SK-N-SH treated with all-trans-retinoic acid at 6 μM for 48 hours (cell line): ENCODE results near the gene SQSTM1.

Experiments used
- ATAC-seq: fragments of 200-7000 bp; cut with Tn5 transposase; 3 replicates; pipeline ENCODE4 v1.9.1; 2020; ENCODE audit warnings: mild to moderate bottlenecking, moderate library complexity
- ARNTL ChIP-seq: fragments of 450-650 bp; formaldehyde crosslinking; IDR thresholded peaks from 2 replicates; pipeline ENCODE4 v1.5.0; 2020; ENCODE audit warnings: low read depth, mild to moderate bottlenecking, moderate library complexity, borderline replicate concordance
- CREB5 ChIP-seq: fragments of 250-450 bp; sonication (Bioruptor Pico); IDR thresholded peaks from 2 replicates; pipeline ENCODE4 v1.5.1; 2020; ENCODE audit warnings: low read depth, mild to moderate bottlenecking, moderate library complexity
- CSDC2 ChIP-seq: fragments of 250-450 bp; sonication (Bioruptor Pico); IDR thresholded peaks from 2 replicates; pipeline ENCODE4 v1.5.0; 2020; ENCODE audit warnings: mild to moderate bottlenecking, moderate library complexity
- ESRRG ChIP-seq: fragments of 250-450 bp; sonication (Bioruptor Pico); IDR thresholded peaks from 2 replicates; pipeline ENCODE4 v1.6.1; 2021; ENCODE audit warnings: mild to moderate bottlenecking
- ISL1 ChIP-seq: fragments of 250-450 bp; sonication (Bioruptor Pico); IDR thresholded peaks from 2 replicates; pipeline ENCODE4 v2.1.2; 2022; ENCODE audit warnings: mild to moderate bottlenecking, moderate library complexity
- POU6F1 ChIP-seq: fragments of 250-450 bp; sonication (Bioruptor Pico); IDR thresholded peaks from 2 replicates; pipeline ENCODE4 v1.8.0; 2021; ENCODE audit warnings: low read depth, mild to moderate bottlenecking, moderate library complexity, borderline replicate concordance
- PPARA ChIP-seq: fragments of 250-450 bp; sonication (Bioruptor Pico); IDR thresholded peaks from 2 replicates; pipeline ENCODE4 v1.5.0; 2020; ENCODE audit warnings: mild to moderate bottlenecking, borderline replicate concordance
- RARB ChIP-seq: fragments of 250-450 bp; sonication (Bioruptor Pico); IDR thresholded peaks from 2 replicates; pipeline ENCODE4 v1.8.0; 2021; ENCODE audit warnings: mild to moderate bottlenecking, moderate library complexity
- TCF4 ChIP-seq: fragments of 250-450 bp; sonication (Bioruptor Pico); IDR thresholded peaks from 2 replicates; pipeline ENCODE4 v1.8.0; 2021; ENCODE audit warnings: mild to moderate bottlenecking, moderate library complexity, borderline replicate concordance
- TOX ChIP-seq: fragments of 250-450 bp; sonication (Bioruptor Pico); IDR thresholded peaks from 2 replicates; pipeline ENCODE4 v1.8.0; 2021; ENCODE audit warnings: mild to moderate bottlenecking, moderate library complexity, borderline replicate concordance
- ZC3H10 ChIP-seq: fragments of 250-450 bp; sonication (Bioruptor Pico); IDR thresholded peaks from 2 replicates; pipeline ENCODE4 v1.5.1; 2021; ENCODE audit warnings: mild to moderate bottlenecking, moderate library complexity
- ZFP30 ChIP-seq: fragments of 450-650 bp; formaldehyde crosslinking; IDR thresholded peaks from 2 replicates; pipeline ENCODE4 v1.5.0; 2022; ENCODE audit warnings: mild to moderate bottlenecking, moderate library complexity
- ZNF565 ChIP-seq: fragments of 450-650 bp; formaldehyde crosslinking; conservative IDR thresholded peaks from 2 replicates; pipeline ENCODE4 v1.5.0; 2020; ENCODE audit warnings: low read depth, mild to moderate bottlenecking, moderate library complexity
- ZNF70 ChIP-seq: fragments of 450-650 bp; formaldehyde crosslinking; IDR thresholded peaks from 2 replicates; pipeline ENCODE4 v1.5.0; 2020; ENCODE audit warnings: mild to moderate bottlenecking, moderate library complexity
- ZNF8 ChIP-seq: fragments of 450-650 bp; formaldehyde crosslinking; IDR thresholded peaks from 2 replicates; pipeline ENCODE4 v1.5.0; 2020; ENCODE audit warnings: mild to moderate bottlenecking, moderate library complexity
- TF ChIP-seq, protein P1 (sequence below): fragments of 250-450 bp; sonication (Bioruptor Pico); IDR thresholded peaks from 2 replicates; pipeline ENCODE4 v1.5.0; 2020; ENCODE audit warnings: mild to moderate bottlenecking, moderate library complexity
- TF ChIP-seq, protein P2 (sequence below): fragments of 250-450 bp; sonication (Bioruptor Pico); IDR thresholded peaks from 2 replicates; pipeline ENCODE4 v1.8.0; 2020; ENCODE audit warnings: mild to moderate bottlenecking, moderate library complexity, borderline replicate concordance
- TF ChIP-seq, protein P3 (sequence below): fragments of 250-450 bp; sonication (Bioruptor Pico); IDR thresholded peaks from 2 replicates; pipeline ENCODE4 v1.5.1; 2021; ENCODE audit warnings: mild to moderate bottlenecking, moderate library complexity

The SQSTM1 gene

DNA sequence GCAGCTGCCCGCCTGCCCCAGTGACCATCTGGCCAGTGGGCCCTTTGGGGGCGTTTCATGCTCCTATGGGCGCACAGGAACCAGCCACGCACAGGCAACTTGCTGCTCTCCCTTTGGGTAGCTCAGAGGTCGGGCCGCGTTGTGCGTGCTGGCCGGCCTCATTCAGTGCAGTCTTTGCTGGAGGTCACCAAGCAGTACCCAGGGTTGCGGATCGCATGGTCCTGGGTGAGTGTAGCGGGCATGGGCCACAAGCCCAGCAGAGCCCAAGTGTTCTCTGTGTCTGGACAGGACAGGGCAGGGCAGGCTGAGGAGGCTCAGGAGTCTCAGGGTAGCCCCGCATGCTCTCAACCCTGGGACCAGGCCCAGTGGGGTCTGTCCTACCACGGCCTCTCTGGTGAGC lies 47.8 kb downstream of the SQSTM1 start:
- no peak for ATAC-seq

DNA sequence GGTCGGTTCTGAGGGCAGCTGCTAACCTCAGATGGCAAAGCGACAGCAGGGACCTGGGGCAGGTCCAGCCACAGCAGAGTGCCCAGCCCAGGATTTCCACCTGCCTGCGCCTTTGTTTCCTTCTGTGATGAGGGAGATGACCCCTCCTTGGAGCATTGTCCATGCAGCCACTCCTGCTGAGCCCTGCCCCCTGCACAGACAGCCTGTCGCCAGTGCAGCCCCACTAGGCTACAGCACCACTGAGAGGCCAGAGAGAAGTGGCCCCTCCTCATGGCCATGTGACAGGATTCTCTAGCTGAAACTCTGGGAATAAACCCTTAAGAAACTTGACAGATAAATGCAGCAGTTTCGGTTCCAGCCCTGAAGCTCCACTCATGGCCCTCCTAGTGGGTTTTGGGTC lies 48.4 kb downstream of the SQSTM1 start:
- no peak for ATAC-seq
- TF ChIP-seq ARNTL (CRISPR knock-in tag) (no peak), ZC3H10 (CRISPR knock-in tag) (no peak), ZFP30 (CRISPR knock-in tag) (no peak), TOX (CRISPR knock-in tag) (no peak), ZNF70 (CRISPR knock-in tag) (no peak), POU6F1 (CRISPR knock-in tag) (no peak), PPARA (CRISPR knock-in tag) (no peak), ISL1 (CRISPR knock-in tag) (no peak), RARB (no peak), CSDC2 (CRISPR knock-in tag) (no peak), ESRRG (CRISPR knock-in tag) (no peak), CREB5 (no peak)

More for the DNA sequence above, 47.8 kb downstream of the SQSTM1 start:
- TF ChIP-seq CSDC2 (CRISPR knock-in tag) (no peak), ZNF565 (CRISPR knock-in tag) (no peak), ISL1 (CRISPR knock-in tag) (no peak), TCF4 (CRISPR knock-in tag) (no peak), ZNF70 (CRISPR knock-in tag) (no peak), POU6F1 (CRISPR knock-in tag) (no peak), ZNF8 (CRISPR knock-in tag) (no peak), ZC3H10 (CRISPR knock-in tag) (no peak), ESRRG (CRISPR knock-in tag) (no peak), CREB5 (no peak), TOX (CRISPR knock-in tag) (no peak)
- TF ChIP-seq, protein P1, sequence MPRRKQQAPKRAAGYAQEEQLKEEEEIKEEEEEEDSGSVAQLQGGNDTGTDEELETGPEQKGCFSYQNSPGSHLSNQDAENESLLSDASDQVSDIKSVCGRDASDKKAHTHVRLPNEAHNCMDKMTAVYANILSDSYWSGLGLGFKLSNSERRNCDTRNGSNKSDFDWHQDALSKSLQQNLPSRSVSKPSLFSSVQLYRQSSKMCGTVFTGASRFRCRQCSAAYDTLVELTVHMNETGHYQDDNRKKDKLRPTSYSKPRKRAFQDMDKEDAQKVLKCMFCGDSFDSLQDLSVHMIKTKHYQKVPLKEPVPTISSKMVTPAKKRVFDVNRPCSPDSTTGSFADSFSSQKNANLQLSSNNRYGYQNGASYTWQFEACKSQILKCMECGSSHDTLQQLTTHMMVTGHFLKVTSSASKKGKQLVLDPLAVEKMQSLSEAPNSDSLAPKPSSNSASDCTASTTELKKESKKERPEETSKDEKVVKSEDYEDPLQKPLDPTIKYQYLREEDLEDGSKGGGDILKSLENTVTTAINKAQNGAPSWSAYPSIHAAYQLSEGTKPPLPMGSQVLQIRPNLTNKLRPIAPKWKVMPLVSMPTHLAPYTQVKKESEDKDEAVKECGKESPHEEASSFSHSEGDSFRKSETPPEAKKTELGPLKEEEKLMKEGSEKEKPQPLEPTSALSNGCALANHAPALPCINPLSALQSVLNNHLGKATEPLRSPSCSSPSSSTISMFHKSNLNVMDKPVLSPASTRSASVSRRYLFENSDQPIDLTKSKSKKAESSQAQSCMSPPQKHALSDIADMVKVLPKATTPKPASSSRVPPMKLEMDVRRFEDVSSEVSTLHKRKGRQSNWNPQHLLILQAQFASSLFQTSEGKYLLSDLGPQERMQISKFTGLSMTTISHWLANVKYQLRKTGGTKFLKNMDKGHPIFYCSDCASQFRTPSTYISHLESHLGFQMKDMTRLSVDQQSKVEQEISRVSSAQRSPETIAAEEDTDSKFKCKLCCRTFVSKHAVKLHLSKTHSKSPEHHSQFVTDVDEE (CRISPR knock-in tag), result no peak
- TF ChIP-seq, protein P2, sequence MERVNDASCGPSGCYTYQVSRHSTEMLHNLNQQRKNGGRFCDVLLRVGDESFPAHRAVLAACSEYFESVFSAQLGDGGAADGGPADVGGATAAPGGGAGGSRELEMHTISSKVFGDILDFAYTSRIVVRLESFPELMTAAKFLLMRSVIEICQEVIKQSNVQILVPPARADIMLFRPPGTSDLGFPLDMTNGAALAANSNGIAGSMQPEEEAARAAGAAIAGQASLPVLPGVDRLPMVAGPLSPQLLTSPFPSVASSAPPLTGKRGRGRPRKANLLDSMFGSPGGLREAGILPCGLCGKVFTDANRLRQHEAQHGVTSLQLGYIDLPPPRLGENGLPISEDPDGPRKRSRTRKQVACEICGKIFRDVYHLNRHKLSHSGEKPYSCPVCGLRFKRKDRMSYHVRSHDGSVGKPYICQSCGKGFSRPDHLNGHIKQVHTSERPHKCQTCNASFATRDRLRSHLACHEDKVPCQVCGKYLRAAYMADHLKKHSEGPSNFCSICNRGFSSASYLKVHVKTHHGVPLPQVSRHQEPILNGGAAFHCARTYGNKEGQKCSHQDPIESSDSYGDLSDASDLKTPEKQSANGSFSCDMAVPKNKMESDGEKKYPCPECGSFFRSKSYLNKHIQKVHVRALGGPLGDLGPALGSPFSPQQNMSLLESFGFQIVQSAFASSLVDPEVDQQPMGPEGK, result no peak
- TF ChIP-seq, protein P3, sequence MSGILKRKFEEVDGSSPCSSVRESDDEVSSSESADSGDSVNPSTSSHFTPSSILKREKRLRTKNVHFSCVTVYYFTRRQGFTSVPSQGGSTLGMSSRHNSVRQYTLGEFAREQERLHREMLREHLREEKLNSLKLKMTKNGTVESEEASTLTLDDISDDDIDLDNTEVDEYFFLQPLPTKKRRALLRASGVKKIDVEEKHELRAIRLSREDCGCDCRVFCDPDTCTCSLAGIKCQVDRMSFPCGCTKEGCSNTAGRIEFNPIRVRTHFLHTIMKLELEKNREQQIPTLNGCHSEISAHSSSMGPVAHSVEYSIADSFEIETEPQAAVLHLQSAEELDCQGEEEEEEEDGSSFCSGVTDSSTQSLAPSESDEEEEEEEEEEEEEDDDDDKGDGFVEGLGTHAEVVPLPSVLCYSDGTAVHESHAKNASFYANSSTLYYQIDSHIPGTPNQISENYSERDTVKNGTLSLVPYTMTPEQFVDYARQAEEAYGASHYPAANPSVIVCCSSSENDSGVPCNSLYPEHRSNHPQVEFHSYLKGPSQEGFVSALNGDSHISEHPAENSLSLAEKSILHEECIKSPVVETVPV, result no peak
